Right lobe of liver (tissue), 6 donors: ENCODE results near the gene MTAP. TPM values are rescaled to one million over a fixed set of nuclear protein-coding genes. Genes with fewer than 3 reads are reported as not detected.

Experiments used
- ATAC-seq, 4 donors: fragments of 200-7000 bp; cut with Tn5 transposase; one replicate each; pipeline ENCODE4 v1.9.1; 2020; ENCODE audit warnings: mild to moderate bottlenecking in 4 of 4, moderate library complexity in 4 of 4
- DNase-seq, 3 donors: peaks; one replicate each; pipeline ENCODE4 v3.0.0-alpha.2; 2020
- H3K27ac ChIP-seq, 3 donors: fragments of 200-600 bp; one replicate each; pipeline ENCODE4 v1.8.0; 2022
- H3K27me3 ChIP-seq, 2 donors: fragments of 200-600 bp; one replicate each; pipeline ENCODE4 v1.8.0; 2022
- H3K36me3 ChIP-seq, 4 donors: fragments of 200-600 bp; sonication (generic) in 1 of 4; one replicate each; pipeline versions ENCODE4 v1.5.1 to v1.8.0; 2017 to 2022; ENCODE audit warnings: control low read depth in 1 of 4
- H3K4me1 ChIP-seq, 4 donors: fragments of 200-600 bp; sonication (generic) in 1 of 4; one replicate each; pipeline versions ENCODE4 v1.5.1 to v1.8.0; 2017 to 2022; ENCODE audit warnings: control low read depth in 1 of 4
- H3K4me3 ChIP-seq, 3 donors: fragments of 200-600 bp; one replicate each; pipeline ENCODE4 v1.8.0; 2022
- H3K9me3 ChIP-seq, 4 donors: fragments of 200-600 bp; sonication (generic) in 1 of 4; one replicate each; pipeline versions ENCODE4 v1.5.1 to v1.8.0; 2017 to 2022; ENCODE audit warnings: control low read depth in 1 of 4
- POLR2A ChIP-seq: fragments of 450-650 bp; IDR thresholded peaks from one replicate; pipeline ENCODE4 v1.6.1; 2017; ENCODE audit warnings: antibody characterized with exemption, mild to moderate bottlenecking
- WGBS: methylation state at CpG from one replicate; pipeline ENCODE4 v1.1.6; 2018; ENCODE audit warnings: low coverage, low lambda C conversion rate; ENCODE audit not compliant: insufficient coverage; ENCODE audit errors: missing lambda C conversion rate; 5-methylcytosine and 5-hydroxymethylcytosine counted together
- intact Hi-C, 2 donors: fragments of 100-400 bp; cut with DNase I; formaldehyde crosslinking; loops; one replicate each; pipeline versions ENCODE4 v1.11.2 to v1.14.1; 2022
- total RNA-seq, 6 experiments: library from RNA; depleted of rRNA in 2 of 6; stranded (reverse); fragments of >200 nt in 2 of 6; fragmentation: NEBNext Ultra II Directional in 3 of 6; extraction: Animal tissue kit (Norgen Biotek cat#: 25700) in 3 of 6; gene quantifications; one replicate each; pipeline versions ENCODE4 v1.1.0 to v1.2.4, GENCODE V29; 2016 to 2023
- TF ChIP-seq, protein P1 (sequence below), 4 donors: fragments of 200-600 bp in 3 of 4; fragments of 450-650 bp in 1 of 4; IDR thresholded peaks; one replicate each; pipeline versions ENCODE4 v1.5.1 to v1.8.0; 2016 to 2022; ENCODE audit warnings: antibody characterized with exemption in 4 of 4, mild to moderate bottlenecking in 2 of 4
- donor health status: DM: no; HTN: yes; CAD: no.
- donor health status: DM: no; HTN: no; CAD: no.
- donor health status: DM: no; HTN: no; CAD: no.
- donor health status: DM: no; HTN: yes; CAD: no.
- donor health status: DM: no; HTN: yes; CAD: no.

The MTAP gene
- total RNA-seq, 6 experiments from 2014 or later: 18.1 to 23.7 (median 20.5) TPM

DNA sequence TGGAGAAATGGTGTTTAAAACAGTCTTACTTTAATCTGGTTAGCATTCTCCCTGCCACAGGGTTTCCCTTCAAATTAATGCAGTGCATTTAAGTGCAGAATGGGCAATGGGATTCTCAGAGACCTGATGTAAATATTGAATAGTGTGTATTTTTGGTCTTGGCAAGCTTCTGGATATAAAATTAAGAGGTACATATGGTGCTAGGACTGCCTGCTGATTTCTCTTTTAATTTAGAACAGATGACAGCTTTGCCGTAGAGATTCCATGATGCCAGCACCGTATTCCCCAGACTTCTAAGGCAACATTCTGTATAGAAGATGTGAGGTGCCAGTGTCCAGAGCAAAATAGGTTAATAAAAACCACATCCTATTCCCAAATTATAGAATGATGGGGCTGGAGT is 1.9 kb downstream of the MTAP start:
- no peak for DNase-seq
- ATAC-seq: no peak
- intact Hi-C loops: no loop called here
- Histone ChIP-seq H3K36me3 (peaks cover 0 to 9% (median 0%) of the 10 kb centered on the region in 4 donors), H3K9me3 (no peaks in the 10 kb centered on the region), H3K27ac (no peak overlapping the region), H3K27me3 (no peaks in the 10 kb centered on the region), H3K4me3 (no peak overlapping the region), H3K4me1 (peaks cover 0 to 9% (median 4%) of the 10 kb centered on the region in 4 donors)
- TF ChIP-seq, protein P1, sequence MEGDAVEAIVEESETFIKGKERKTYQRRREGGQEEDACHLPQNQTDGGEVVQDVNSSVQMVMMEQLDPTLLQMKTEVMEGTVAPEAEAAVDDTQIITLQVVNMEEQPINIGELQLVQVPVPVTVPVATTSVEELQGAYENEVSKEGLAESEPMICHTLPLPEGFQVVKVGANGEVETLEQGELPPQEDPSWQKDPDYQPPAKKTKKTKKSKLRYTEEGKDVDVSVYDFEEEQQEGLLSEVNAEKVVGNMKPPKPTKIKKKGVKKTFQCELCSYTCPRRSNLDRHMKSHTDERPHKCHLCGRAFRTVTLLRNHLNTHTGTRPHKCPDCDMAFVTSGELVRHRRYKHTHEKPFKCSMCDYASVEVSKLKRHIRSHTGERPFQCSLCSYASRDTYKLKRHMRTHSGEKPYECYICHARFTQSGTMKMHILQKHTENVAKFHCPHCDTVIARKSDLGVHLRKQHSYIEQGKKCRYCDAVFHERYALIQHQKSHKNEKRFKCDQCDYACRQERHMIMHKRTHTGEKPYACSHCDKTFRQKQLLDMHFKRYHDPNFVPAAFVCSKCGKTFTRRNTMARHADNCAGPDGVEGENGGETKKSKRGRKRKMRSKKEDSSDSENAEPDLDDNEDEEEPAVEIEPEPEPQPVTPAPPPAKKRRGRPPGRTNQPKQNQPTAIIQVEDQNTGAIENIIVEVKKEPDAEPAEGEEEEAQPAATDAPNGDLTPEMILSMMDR (IDR thresholded peaks at IDR 0.05): no peak
- no peak for TF ChIP-seq POLR2A
- WGBS: 100% methylated on average over 2 of the region's 2 CpGs

DNA sequence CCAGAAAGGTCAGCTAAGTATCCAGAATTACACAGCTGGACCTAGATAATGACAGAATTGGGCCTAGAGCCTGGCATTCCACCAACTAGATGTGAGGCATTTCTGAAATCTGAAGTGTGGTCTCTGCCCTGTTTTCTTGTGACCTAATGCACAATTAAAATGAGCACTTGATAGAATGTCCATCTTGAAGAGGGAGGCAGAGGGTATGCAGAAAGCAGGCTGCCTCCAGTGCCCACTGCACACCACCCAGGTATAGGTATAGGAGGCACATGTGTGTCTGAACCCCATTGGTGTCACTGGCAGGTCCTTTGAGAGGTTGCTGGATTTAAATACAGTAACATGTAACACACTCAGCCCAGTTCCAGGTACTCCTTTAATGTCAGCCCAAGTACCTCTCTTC is 2.4 kb downstream of the MTAP start:
- Histone ChIP-seq H3K27me3 (no peaks in the 10 kb centered on the region), H3K4me3 (no peak overlapping the region), H3K9me3 (no peaks in the 10 kb centered on the region), H3K36me3 (peaks cover 0 to 12% (median 0%) of the 10 kb centered on the region in 4 donors), H3K4me1 (peaks cover 0 to 9% (median 4%) of the 10 kb centered on the region in 4 donors), H3K27ac (no peak overlapping the region)
- ATAC-seq (no peak), DNase-seq (no peak)
- TF ChIP-seq POLR2A: no peak
- TF ChIP-seq, protein P1 (IDR thresholded peaks at IDR 0.05): no peak
- intact Hi-C loops: no loop called here

DNA sequence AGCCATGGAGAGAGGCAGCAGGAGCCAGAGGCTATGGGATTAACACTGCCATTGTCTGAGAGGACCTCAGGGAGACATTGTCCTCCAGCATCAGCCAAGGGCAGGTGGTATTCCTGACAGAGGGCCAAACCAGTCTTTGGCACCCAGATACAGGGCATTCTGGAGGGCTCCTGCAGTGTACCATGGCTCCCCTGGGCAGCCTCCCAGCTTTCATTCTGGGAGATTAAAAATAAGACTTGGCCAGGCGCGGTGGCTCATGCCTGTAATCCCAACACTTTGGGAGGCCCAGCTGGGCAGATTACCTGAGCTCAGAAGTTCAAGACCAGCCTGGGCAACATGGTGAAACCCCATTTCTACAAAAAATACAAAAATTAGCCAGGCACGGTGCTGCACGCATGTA is 4.2 kb downstream of the MTAP start:
- Histone ChIP-seq H3K27ac (no peak overlapping the region), H3K27me3 (no peaks in the 10 kb centered on the region), H3K4me3 (no peak overlapping the region), H3K9me3 (no peaks in the 10 kb centered on the region), H3K4me1 (peaks cover 0 to 9% (median 4%) of the 10 kb centered on the region in 4 donors), H3K36me3 (peaks cover 0 to 12% (median 0%) of the 10 kb centered on the region in 4 donors)
- 100% methylated on average over 2 of the region's 4 CpGs for WGBS
- DNase-seq (no peak), ATAC-seq (no peak)
- intact Hi-C loops: no loop called here
- TF ChIP-seq, protein P1 (IDR thresholded peaks at IDR 0.05): no peak
- TF ChIP-seq POLR2A: no peak

DNA sequence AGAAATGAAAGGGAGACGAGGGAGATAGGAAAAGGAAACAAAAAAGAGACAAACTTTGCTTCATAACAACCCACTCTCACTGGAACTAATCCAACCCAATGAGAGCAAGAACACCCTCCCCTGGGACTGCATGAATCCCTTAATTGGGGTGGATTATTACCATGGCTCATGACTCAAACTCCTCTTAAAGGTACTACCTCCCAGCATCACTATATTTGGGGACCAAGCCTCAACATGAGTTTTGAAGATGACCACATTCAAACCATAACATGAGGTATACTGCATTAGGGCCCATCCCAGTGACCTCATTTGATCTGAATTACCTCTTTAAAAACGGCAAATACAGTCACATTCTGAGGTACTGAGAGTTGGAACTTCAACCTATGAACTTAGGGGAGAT is 8.0 kb downstream of the MTAP start:
- no peaks in the 10 kb centered on the region for H3K4me1 ChIP-seq
- intact Hi-C loops: loop anchor here in 1 of 2 donors (5.0 to 10.0 kb wide), 2 partner anchors 202 to 444 kb away; no protein-coding TSS in a partner anchor
- no peaks in the 10 kb centered on the region for H3K27me3 ChIP-seq
- ATAC-seq: no peak
- TF ChIP-seq POLR2A: no peak
- TF ChIP-seq, protein P1 (IDR thresholded peaks at IDR 0.05): no peak
- WGBS: 33% methylated on average over 2 of the region's 2 CpGs
- H3K4me3 ChIP-seq: no peak overlapping the region
- no peak for DNase-seq
- no peak overlapping the region for H3K27ac ChIP-seq
- H3K9me3 ChIP-seq: no peaks in the 10 kb centered on the region
- H3K36me3 ChIP-seq: peaks cover 0 to 12% (median 0%) of the 10 kb centered on the region in 4 donors

DNA sequence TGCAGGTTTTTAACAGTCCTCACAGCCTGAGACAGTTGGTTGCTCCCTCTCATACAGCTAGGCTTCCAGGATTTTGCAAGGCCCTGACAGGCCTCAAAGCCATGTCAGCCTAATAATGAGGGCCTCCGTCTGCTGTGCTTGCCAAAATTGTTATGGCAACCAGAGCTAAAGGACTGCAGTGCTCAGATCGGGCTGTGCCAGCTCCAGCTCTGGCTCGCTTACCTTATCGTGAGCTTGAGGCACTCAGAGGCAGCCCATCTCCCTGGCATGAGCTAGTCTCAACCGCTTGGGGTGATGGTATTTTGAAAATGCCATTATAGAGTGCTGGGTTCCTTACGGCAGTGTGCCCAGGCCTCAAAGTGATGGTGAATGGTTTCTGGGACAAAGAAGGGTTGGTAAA is 8.4 kb downstream of the MTAP start:
- DNase-seq (no peak), ATAC-seq (no peak)
- H3K4me1 ChIP-seq: no peaks in the 10 kb centered on the region
- H3K27me3 ChIP-seq: no peaks in the 10 kb centered on the region
- intact Hi-C loops: loop anchor here in 1 of 2 donors (5.0 to 10.0 kb wide), 2 partner anchors 201 to 444 kb away; no protein-coding TSS in a partner anchor
- peaks cover 0 to 17% (median 3%) of the 10 kb centered on the region in 4 donors for H3K36me3 ChIP-seq
- no peak overlapping the region for H3K4me3 ChIP-seq
- no peaks in the 10 kb centered on the region for H3K9me3 ChIP-seq
- H3K27ac ChIP-seq: no peak overlapping the region
- no peak for TF ChIP-seq POLR2A
- TF ChIP-seq, protein P1 (IDR thresholded peaks at IDR 0.05): no peak
- whole genome bisulfite sequencing: 71% methylated on average over 1 of the region's 6 CpGs
